NCI-H2107 treated with DMSO at 0.1 percent for 48 hours (cell line): Measurements from ENCODE around the gene BST1.
"Not testable (repeated sequence)": the region's sequence is repeated elsewhere in the genome, so short reads cannot be mapped to it uniquely, and the experiment has no call there.

Source experiments
- DNase-seq: peaks from one replicate; lab custom pipeline; 2025; ENCODE audit not compliant: unreplicated experiment; lab: John Stamatoyannopoulos, UW

Gene BST1

DNA sequence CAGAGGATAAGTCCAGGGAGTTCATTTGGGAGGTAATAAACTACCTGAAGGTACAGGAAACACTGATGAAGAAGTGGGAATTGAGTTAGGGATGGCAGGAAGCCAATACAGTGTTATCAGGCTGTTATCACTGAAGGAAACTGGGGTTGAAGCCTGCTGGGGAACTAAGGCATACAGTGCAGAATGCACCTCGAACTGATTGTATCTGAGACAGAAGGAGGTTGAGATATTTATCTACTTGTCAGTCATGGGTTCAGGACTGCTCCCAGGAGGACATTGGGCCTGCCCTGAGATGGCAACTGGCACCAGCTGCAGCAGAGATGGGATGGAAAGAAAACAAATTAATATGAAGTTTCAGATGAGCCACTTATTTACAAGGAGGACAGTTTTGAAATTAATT is 39.8 kb downstream of the BST1 start:
- DNase-seq = no peak

DNA sequence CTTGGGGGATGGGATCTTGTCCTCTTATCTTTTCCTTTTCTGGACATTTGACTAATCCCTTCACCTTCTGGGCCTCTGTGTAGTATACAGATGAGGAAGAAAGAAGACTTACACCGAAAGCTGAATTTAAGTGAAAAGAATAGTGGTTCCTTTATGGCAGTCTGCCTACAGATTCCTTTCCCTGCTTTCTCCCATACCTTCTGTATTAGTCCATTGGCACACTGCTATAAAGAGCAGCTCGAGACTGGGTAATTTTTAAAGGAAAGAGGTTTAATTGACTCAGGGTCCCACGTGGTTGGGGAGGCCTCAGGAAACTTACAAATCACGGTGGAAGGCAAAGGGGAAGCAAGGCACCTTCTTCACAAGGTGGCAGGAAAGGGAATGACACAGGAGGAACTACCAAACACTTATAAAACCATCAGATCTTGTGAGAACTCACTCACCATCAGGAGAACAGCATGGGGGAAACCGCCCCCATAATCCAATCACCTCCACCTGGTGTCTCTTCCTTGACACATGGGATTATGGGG is 41.2 kb downstream of the BST1 start:
- no peak for DNase-seq

DNA sequence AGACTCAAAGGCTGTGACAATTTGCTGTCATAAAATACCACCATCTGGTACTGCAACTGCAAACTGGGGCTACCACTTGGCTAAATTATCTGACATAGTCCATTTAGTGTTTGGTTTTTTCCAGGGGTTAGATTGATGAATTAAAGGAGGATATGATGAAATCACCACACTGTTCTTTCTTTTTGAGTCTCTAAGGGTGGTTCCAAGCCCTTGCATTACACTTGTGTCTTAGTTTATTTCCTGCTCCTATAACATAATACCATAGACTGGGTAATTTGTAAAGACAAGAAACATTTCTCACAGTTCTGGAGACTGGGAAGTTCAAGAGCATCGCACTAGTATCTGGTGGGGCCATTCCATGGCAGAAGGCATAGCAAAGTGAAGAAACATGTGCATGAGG is 43.2 kb downstream of the BST1 start:
- DNase-seq = no peak

DNA sequence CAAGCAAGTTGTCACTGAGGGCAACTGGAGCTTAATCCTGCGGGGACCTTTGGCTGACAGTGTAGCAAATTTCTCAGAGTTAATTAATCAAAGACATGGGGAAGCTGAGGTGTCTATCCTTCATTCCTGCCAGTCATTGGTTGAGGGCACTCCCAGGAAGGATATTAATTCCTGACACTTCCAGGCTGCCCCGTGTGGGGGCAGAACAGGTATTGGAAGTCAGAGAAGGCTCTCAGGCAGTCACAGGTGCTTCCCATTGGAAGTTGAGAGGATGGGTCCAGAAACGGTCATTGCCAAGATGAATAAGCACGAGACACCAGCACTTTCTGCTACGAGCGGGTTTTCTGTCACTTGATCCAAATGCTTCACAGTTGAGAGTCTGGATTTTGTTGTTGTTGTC is 46.1 kb downstream of the BST1 start:
- no peak for DNase-seq

DNA sequence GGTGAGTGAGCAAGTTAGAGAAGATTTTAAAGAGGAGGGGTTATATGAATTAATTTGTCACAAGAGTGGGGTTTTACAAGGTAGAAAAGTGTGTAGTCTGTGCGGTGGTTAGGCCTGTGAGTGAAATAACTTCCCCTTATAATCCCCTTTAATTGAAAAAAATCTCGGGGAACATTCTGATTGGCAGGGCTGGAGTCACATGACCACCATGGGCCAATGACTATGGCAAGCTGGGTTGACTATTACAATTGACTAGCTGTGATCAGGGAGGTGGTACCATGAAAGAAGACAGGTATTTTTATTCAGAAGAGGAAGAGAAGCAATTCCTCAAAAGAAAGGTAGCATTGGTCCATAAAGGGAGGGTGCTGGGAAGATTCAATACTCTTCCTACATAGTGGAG is 48.3 kb downstream of the BST1 start:
- no peak for DNase-seq

DNA sequence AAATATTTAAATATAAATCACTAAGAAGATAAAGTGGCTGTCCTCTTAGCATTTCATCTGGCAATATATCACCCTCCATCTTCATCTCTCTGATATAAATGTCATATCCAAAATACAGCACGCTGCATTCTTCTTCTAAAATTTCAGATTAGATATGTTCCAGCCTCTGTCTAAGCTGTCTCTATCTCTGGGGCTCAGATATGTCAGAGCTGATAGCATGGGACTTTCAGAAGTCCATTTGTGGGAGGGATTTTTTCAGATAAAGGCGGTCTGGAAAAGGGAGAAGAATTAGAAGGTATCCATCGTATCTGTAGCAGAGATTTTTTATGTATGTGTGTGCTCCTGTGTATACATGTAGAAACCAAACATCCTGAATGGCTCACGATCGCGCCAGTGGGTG is 50.2 kb downstream of the BST1 start:
- no peak for DNase-seq

DNA sequence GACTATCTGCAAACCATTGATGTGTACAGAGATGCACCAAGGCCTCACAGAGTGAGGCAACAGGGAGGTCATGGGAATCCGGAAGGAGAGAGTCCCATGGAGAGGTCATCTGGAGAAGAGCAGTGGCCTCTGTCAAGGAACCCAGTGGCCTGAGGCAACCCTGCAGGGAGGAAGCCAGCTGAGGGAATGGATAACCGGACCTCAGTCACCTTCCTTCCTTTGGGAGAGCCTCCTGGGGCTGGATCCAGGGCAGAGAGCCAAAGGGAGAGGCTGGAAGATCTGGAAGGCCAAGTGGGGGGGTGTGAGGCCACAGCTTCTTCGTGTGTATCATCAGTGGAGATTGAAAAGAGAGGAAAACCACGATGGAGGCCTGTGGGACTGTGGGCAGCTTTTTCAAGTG is 50.9 kb downstream of the BST1 start:
- DNase-seq = no peak

DNA sequence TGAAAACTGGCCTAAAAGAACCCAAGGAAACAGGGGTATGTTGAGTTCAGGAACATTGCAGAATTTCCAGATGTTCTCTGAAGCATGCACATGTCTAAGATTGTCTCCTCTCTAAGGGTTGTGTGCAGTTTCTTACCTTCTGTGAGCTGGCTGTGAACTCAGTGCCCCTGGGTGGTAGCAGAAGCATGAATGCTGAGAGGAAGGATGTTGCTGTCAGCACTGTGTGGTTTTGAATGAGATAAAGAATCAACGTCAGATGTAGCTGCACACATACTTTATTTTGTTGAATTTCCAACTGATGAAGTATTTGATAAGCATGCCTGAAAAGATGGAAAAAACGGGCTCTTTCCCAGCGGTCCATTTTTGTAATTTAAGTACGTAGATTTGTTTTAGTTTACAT is 51.5 kb downstream of the BST1 start:
- no peak for DNase-seq

DNA sequence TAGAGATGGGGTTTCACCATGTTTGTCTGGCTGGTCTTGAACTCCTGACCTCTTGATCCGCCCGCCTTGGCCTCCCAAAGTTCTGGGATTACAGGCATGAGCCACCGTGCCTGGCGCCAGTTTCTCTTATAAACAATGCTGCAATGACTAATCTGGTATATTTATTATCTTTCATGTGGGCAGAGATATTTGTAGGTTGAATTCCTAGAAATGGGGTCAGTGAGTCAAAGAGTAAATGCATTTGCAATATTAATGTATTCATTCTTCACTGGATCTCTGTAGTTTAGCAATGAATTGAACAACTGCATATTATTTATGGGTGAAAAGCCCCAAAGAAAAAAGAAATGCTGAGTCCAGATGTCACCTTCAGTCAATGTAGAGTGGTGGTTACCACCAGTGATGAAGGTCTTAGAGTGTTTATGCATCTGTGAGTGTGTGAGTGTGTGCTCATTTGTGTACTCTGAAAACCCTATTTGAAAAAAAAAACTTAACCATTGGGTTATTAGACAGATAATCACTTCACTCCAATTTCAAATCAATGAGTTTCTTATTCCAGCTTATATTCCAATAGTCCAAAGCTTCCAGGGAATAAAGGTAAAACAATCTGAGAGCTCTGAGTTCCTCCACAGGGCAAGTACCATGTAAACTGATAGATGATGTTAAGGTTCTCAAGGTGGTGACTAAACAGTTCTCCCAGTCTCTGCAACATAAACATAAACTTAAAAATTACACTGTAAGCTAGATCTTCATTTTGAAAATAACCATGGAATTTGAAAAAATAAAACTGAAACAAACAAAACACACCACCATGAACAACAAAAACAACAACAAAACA is 52.7 kb downstream of the BST1 start:
- no peak for DNase-seq

DNA sequence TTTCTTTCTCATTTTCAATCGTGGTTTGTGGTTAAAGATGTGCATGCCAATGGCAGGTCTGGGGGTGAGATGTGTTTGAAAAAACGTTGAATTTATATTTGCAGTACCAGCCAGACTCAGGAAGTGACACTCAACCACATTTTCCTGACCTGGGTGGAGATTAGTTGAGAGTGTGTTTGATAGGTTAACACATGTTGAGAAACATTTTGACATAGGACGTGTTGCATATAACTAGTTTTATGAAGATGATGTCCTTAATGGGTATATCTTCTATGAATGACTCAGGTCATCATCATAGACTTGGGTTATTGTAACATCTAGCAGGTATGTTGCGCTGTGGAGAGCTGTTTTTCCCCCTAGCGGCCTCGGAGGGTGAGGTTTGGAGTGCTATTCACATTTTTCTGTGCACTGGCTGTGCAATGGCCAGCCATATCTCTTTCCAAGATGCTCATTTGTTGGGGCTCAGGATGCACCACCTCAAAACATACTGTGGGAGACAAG is 53.5 kb downstream of the BST1 start:
- DNase-seq = no peak

DNA sequence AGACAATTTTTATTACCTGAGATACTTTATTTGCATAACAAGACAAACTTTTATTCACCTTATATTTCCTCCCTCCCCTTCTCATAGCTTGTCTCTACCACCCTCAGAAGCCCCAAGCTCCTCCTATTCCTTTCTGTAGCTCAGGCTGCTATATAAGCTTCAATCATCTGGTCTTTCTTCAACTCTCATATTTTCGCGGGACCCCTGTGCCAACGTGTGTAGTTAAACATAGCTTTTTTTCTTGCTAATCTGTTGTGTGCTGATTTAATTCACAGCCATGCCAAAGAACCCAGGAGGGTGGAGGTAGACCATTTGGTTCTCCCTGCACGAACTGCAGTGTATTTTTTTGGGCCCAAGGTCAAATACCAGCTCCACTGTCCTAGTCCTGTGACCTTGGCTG is 54.2 kb downstream of the BST1 start:
- DNase-seq = no peak

DNA sequence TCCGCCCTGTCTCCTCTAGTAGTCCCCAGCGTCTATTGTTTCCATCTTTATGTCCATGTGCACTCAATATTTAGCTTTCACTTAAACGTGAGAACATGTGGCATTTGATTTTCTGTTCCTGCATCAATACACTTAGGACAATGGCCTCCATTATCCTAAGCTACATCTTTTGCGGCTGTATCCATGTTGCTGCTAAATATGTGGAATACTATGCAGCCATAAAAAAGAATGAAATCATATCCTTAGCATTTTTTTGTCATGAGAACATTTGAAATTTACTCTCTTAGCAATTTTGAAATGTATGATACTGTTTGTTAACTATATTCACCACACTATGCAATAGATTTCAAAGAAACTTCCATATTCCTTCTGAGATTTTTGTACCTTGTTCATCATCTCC is 55.4 kb downstream of the BST1 start:
- no peak for DNase-seq

DNA sequence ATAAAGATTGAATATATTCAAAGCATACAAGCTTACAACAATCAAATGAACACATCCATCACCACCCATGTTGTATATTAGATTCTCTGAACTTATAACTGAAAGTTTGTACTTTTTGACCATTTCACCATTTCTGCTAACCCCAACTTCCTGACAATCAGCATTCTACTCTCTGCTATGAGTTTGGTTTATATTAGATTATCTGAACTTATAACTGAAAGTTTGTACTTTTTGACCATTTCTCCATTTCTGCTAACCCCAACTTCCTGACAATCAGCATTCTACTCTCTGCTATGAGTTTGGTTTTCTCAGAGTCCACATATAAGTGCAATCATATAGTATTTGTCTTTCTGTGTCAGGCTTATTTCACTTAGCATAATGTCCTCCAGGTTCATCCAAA is 59.6 kb downstream of the BST1 start:
- not testable (repeated sequence) for DNase-seq

DNA sequence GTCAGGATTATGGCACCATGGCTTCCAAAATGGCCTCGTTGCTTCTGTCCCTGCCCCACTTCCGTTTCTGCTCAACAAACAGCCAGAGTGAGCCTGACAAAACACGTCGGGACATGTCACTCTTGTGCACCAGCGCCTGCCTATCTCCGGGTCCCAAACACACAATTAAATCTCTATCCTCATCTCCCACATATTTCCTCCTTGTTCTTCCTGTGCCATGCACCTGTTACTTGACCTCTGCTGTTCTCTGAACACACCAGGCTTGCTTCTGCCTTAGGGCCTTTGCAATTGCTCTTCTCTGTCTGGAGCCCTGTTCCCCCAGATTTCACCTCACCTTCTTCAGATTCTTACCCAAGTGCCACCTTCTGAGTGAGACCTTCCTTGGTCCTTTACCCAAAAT is 62.5 kb downstream of the BST1 start:
- DNase-seq = no peak

DNA sequence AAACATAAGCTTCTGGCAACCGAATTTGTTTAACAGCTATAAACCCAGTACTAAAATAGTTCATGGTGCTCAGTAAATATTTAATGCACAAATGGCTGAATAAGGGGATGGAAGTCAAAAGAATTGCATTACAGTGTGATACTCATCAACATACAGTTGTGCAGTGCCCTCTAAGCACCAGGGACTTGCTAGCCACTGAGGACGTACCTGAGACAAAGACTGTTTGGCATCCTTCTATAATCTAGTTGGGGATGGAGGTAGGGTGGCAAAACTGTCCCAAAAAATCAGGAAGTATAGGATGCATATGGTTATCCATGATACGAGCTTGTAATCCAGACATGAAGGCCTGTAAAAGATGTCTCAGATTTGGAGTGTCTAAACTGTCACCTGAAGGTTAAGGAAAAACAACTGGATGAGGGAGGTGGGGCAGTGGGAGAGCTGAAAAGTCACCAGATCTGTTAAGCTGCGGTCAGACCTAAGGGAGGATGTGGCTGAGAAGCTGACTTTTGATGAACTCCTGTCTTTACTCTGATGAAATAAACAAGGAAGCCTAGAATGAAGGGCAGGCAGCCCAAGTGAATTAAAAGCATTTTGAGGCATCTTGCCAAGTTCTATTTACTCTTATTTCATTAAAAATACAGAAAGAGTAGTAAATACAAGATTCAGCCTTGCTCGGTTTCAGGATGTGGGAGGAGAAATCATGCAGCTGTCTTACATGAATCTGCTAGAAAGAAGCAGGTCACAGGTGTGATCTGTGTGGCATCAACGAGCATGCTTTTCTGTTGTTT is 63.2 kb downstream of the BST1 start:
- no peak for DNase-seq

DNA sequence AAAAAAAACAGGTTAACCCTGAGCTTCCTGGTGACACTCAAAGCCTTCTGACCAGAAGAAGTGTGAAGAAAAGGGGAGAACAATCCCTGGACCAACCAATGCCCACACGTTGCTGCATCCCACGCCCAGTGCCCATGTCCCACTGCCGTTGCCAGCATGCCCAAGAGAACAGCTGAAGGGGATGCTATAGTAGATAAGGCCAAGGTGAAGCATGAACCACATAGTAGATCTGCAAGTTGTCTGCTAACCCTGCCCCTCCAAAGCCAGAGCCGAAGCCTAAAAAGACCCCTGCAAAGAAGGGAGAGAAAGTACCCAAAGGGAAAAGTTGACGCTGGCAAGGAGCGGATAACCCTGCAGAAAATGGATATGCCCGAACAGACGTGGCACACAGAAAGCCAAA is 64.0 kb downstream of the BST1 start:
- no peak for DNase-seq

DNA sequence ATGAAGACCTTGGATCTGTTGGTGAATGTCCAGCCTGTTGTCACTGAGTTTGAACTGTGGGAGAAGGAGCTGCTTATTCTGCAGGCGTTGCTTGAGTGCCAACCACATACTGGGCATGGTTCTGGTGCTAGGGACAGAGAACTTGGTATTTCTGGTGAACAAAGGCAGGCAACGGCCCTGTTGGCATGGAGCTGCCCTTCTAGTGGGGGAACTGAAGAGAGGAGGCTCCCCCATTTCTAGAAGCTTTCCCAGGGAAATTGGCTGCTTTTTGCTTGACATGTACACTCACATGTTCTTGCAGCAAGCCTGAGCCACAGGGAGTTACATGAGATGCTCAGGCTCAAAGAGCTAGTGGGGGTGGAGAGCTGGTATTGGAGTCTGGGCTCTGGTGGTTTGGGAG is 66.3 kb downstream of the BST1 start:
- no peak for DNase-seq

DNA sequence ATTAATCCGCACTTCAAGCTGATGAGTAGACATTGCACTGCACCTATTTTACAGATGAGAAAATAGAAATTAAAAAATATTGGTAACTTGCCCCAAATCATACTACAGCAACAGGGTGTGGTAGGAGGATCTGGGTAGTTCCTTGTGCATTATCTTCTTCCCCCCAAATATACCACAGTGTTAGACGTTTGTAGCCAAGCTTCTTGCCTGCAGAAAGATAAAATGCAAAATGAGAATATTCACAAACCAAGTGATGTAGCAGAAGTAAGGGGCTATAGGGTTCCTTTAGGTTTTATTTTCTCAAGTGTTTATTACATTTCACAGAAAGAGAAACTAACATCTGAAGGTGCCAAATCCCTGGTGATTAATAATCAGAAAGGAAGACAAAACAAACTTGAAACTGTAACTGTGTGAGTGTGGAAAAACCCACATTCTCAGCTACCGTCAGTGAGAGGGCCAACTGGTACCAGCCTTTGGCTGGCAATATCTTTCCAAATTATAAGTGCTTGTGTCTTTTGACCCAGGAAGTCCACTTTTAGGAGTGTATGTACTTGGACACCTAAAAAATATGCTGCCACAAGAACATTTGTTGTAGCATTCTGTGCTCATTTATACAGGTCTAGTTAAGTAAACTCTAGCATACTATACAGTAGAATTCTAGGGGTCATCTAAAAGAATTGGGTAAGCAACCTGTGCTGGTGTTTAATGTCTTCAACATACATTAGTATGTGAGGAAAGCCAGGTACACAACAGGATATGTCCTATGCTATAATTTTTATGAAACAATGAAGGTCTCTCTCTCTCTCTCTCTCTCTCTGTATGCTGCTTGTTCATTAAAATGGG is 68.6 kb downstream of the BST1 start:
- no peak for DNase-seq

DNA sequence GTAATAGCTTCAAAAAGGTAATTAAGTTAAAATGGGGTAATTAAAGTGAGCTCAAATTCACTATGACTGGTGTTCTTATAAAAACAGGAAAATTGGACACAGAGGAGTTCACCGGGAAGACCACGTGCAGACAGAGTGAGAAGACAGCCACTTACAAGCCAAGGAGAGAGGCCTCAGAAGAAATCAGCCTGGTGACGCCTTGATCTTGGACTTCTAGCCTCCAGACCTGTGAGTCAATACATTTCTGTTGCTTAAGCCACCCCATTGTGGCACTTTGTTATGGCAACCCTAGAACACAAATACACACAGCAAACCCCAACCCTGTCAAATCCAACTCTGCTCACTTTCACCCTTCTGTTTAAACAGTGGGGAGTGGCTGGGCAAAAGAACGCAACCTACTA is 71.2 kb downstream of the BST1 start:
- no peak for DNase-seq

DNA sequence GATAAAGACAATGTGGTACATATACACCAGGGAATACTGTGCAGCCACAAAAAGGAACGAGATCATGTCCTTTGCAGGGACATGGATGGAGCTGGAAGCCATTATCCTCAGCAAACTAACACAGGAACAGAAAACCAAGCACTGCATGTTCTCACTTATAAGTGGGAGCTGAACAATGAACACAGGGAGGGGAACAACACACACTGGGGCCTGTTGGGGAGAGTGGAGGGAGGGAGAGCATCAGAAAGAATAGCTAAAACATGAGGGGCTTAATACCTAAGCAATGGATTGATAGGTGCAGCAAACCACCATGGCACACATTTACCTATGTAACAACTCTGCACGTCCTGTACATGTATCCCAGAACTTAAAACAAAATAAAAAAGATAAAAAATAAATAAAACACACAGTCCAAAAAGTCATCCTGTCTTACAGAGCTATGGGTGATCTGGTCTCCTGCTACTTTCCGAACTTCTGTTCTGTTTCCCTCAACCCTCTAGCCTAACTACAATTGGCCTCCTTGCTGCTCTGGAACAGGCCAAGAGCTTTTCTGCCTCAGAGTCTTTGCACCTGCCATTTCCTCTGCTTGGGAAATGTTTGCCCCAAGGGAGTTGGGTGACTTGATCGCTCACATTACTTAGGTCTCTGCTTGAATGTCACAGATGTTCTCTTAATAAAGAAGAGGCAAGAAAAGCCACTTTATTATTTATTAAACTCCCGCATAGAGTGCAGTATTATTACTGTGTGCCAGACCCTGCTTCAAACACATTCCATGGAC is 74.2 kb downstream of the BST1 start:
- no peak for DNase-seq
